DMS153 (cell line): ENCODE data around the gene RNF144A.
A peak's percentile ranks its signal among the peaks of the same experiment; 100 is the strongest.

Experiments used
- DNase-seq: peaks from one replicate; lab custom pipeline; 2025; lab: John Stamatoyannopoulos, UW

Gene RNF144A

GRCh38 chr2:7083580-7084509 is 166.6 kb downstream of the RNF144A start:
- DNase-seq = peak; percentile 2

- DNase-seq = no peak
Observed at GRCh38 chr2:7084601-7085000, 167.4 kb downstream of the RNF144A start.

- DNase-seq = no peak
Observed at GRCh38 chr2:7089284-7089683, 172.1 kb downstream of the RNF144A start.

GRCh38 chr2:7089898-7090510 is 172.8 kb downstream of the RNF144A start:
- DNase-seq = no peak

GRCh38 chr2:7093376-7093775 is 176.2 kb downstream of the RNF144A start:
- DNase-seq = no peak
